Vagina (tissue), 2 donors: Measurements from ENCODE around the gene COL24A1.

Experiments
- CTCF ChIP-seq, 3 experiments: fragments of 450-650 bp in 2 of 3; fragments of 200-600 bp in 1 of 3; sonication (generic) in 1 of 3; IDR thresholded peaks; one replicate each; pipeline ENCODE4 v1.5.1; 2017 to 2019; ENCODE audit warnings: antibody characterized with exemption in 3 of 3, mild to moderate bottlenecking in 2 of 3, moderate library complexity in 2 of 3
- POLR2A ChIP-seq, 2 donors: fragments of 450-650 bp; IDR thresholded peaks; one replicate each; pipeline ENCODE4 v1.6.1; 2017; ENCODE audit warnings: antibody characterized with exemption in 2 of 2, mild to moderate bottlenecking in 2 of 2, moderate library complexity in 2 of 2
- POLR2AphosphoS5 ChIP-seq, 2 donors: sonication (generic); formaldehyde crosslinking; IDR thresholded peaks; one replicate each; pipeline ENCODE4 v1.9.0; 2017; ENCODE audit warnings: antibody characterized with exemption in 2 of 2, mild to moderate bottlenecking in 2 of 2, low read depth in 1 of 2; ENCODE audit not compliant: insufficient read depth in 1 of 2

- TF ChIP-seq CTCF (IDR thresholded peaks at IDR 0.05) (no peak), POLR2AphosphoS5 (IDR thresholded peaks at IDR 0.05; ENCODE audit: insufficient read depth in 1 of 2, low read depth in 1 of 2) (no peak), POLR2A (IDR thresholded peaks at IDR 0.05) (no peak)
These were observed 358.2 kb downstream of the COL24A1 start for GRCh38 chr1:85798419-85798818.
